HG02678 (cell line): ENCODE results near the gene ATG9A.
"Not testable (repeated sequence)": the region's sequence is repeated elsewhere in the genome, so short reads cannot be mapped to it uniquely, and the experiment has no call there.

ENCODE experiments used
- ATAC-seq: cut with Tn5 transposase; IDR thresholded peaks from one replicate; pipeline ENCODE4 v1.9.1; 2021; ENCODE audit warnings: mild to moderate bottlenecking, moderate library complexity; ENCODE audit not compliant: unreplicated experiment

ATG9A gene

GRCh38 chr2:219229305-219230058 lies at the start of gene ATG9A, which contains the start of gene ANKZF1:
ATG9A (minus strand) TSS chr2:219229636; CDS start chr2:219228024, 1,612 bp downstream.
ANKZF1 (plus strand) TSS chr2:219229806; CDS start chr2:219230258, 452 bp downstream.
- peak; percentile 98 for ATAC-seq

- no peak for ATAC-seq
Observed at GRCh38 chr2:219278655-219279150, 49.3 kb upstream of the ATG9A start.

GRCh38 chr2:219277703-219278654 lies 48.5 kb upstream of the ATG9A start:
- ATAC-seq, result peak; percentile 26

GRCh38 chr2:219274361-219274921 lies 45.0 kb upstream of the ATG9A start:
- no peak for ATAC-seq

DNA sequence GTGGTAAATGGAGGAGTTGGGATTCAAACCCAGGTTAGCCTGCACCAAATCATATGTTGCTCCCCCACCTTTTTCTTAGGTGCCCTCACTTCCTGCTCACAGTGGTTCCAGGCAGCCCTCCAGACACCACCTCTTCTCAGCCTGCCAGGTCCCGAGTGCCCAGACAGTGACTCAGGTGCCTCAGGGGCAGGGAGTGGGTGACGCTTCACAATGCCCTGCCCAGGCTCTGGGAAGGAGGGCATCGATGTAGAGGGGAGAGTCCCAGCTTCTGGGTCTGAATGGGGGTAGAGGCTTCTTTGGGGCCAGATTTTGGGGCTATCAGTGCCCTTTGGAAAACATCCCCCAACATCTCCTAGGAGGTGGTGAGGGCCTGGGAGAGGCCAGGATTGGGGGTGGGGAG lies 44.5 kb upstream of the ATG9A start:
- no peak for ATAC-seq

DNA sequence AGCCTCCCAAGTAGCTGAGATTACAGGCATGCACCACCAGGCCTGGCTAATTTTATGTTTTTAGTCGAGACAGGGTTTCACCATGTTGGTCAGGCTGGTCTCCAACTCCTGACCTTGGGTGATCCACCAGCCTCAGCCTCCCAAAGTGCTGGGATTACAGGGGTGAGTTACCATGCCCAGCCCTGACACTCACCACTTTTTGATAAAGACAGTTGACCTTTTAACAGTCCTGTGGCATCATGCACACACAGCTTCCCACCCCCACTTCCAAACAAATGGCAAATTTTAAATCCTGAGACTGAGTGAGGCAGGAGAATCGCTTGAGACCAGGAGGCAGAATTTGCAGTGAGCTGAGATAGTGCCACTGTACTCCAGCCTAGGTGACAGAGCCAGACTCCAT lies 43.6 kb upstream of the ATG9A start:
- no peak for ATAC-seq

- no peak for ATAC-seq
Observed at GRCh38 chr2:219272356-219272755, 42.9 kb upstream of the ATG9A start.

DNA sequence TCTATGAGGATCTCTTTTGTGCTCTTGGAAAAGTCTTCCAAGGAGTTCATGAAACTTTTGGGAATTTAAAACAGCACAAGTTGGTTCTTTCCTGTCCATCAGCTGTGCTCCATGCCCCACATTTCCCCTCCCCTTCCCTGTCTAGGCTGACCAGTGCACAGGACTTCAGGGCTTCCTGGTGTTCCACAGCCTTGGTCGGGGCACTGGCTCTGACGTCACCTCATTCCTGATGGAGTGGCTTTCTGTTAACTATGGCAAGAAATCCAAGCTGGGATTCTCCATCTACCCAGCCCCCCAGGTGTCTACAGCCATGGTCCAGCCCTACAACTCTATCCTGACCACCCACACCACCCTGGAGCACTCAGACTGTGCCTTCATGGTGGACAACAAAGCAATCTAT lies 41.6 kb upstream of the ATG9A start:
- ATAC-seq, result no peak

GRCh38 chr2:219270055-219270372 lies 40.6 kb upstream of the ATG9A start:
- ATAC-seq, result no peak

DNA sequence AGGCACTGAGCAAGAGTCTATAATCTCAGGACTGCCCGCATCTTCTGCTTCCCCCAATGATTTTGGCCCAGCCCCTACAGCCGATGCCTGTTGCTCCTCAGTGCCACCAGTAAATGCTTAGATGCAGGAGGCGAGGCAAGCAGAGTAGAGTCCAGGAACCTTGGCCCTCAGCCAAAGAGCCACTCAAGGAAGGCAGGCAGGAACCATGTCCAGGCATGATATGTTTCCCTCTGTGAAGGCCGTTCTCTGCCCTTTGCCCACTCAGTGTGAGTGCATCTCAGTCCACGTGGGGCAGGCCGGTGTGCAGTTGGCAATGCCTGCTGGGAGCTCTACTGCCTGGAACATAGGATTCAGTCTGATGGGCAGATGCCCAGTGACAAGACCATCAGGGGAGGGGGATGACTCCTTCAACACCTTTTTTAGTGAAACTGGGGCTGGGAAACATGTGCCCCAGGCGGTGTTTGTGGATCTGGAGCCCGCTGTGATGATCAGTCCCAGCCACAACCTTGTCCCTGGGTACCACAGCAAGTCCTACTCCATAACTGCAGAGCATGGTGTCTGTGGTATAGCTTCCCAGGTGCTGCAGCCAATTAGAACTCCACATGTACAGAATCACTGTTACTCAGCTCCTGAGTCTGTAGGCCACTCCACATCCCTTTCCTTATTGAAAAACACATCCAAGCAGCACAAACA lies 40.1 kb upstream of the ATG9A start:
- no peak for ATAC-seq

- no peak for ATAC-seq
Observed at GRCh38 chr2:219268294-219268693, 38.9 kb upstream of the ATG9A start.

DNA sequence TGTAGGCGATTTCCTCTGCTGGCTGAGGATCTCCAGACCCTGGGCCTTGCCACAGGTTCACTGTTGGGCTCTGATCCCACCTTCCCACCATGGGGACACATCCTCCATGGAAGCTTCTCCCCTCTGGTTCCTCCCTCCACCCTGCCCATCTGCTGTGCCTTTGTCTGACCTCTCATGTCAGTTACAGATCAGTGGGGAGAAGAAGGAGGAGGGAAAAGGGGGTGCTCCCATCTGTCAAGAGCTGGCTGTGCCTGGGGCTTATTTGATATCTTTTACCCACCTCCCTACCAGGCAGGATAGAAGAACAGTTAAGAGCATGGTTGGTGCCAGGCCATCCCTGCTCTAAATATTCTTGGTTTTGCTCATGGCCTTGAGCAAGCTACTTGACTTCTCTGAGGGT lies 37.5 kb upstream of the ATG9A start:
- no peak for ATAC-seq

DNA sequence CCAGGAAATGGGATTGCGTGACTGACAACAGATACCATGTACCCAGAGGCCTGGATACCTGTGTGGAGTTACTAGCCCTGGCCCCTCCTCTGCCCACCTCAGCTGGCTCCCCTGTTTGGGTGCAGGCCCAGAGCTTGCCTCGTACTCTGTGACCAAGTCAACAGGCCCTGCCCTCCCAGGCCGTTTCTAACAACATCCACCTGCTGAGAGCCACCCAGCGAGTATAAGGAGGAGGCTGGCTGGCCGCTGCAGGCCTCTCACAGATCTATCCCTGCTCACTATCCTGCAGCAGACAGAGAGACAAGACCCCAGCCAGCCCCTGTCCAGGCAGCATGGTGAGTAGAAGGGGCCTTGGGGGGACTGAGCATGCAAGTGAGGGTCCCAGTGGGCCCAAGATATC lies 36.8 kb upstream of the ATG9A start:
- ATAC-seq, result no peak

GRCh38 chr2:219261024-219261855 lies 31.8 kb upstream of the ATG9A start:
- ATAC-seq, result no peak

GRCh38 chr2:219258942-219259341 lies 29.5 kb upstream of the ATG9A start:
- not testable (repeated sequence) for ATAC-seq

DNA sequence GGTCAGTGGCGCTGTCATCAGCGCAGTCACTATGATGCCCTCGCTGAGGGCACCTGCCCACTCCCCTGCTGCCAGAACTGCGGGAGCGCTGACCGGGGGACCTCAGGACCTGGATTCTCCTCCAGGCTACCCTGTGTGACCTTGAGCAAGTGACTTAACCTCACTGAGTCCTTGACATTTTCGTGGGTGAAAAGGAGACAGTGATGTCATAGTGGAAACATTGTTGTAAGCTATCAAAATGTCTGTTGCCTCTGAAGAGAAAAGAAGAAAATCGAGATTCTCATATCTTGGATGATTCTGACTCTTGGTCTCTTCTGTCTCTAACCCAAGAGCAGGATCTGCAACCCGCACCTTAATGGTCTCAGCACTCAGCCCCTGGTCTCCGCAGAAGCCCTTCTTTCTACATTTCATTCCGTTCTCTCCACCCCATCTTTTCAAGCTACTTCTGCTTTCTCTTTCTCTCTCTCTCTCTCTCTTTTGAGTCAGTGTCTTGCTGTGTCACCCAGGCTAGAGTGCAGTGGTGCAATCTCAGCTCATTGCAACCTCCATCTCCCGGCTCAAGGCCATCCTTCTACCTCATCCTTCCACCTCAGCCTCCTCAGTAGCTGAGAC lies 25.3 kb upstream of the ATG9A start:
- ATAC-seq, result peak; percentile 25

DNA sequence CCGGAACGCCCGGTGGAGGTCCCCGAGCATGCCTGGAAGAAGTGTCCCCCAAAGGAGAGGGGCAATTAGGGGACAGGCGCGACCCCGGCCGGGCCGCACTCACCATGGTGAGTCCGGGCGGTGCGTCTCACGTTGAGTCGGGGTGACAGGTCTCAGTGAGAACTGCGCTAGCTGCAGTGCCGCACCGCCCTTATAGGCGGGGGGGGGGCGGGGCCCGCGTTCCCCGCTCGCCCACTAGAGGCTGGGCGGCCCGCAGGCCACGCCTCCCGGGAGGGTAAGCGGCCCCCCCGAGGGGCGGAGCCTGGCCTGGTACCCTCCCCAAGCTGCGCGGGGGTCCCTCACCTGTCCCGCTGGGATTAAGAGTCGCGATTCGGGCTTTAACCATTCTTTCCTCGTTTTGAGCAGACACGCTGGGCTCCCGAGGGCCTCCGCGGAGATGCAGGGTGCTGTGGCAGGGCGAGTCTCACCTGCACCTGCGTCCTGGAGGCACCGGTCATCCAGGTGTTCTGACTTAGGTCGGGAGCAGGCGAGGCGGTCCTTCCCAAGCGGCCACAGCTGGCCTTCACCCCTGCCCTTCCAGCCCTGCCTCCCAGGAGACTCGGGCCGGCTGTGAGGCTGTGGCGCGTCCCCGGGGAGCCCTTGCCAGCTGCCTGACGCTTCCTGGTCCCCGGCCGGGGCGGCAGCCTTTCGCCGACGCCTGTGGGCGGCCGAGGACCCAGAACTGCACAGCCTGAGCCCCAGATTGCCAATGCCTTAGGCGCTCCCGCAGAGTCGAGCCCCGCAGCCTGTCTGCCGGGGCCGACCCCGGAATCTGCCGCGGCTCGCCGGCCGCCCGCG lies 24.5 kb upstream of the ATG9A start, which contains the start of gene TUBA4A:
Gene TUBA4A (minus strand): TSS at position 166 of the 837 bp plus-strand sequence. CDS start 60 bp downstream, at position 106.
- ATAC-seq, result peak; percentile 61
